NCI-H2196 treated with DMSO at 0.1 percent for 48 hours (cell line): ENCODE data around the gene SLC9A8.
A peak's percentile ranks its signal among the peaks of the same experiment; 100 is the strongest.
"Not testable (repeated sequence)": the region's sequence is repeated elsewhere in the genome, so short reads cannot be mapped to it uniquely, and the experiment has no call there.

ENCODE experiments used
- DNase-seq: peaks from one replicate; lab custom pipeline; 2025; ENCODE audit not compliant: unreplicated experiment; lab: John Stamatoyannopoulos, UW

Gene SLC9A8

GRCh38 chr20:49891476-49892110 is 79.0 kb downstream of the SLC9A8 start:
- DNase-seq, result no peak

- DNase-seq, result no peak
Observed at GRCh38 chr20:49892260-49892659, 79.6 kb downstream of the SLC9A8 start.

- no peak for DNase-seq
Observed at GRCh38 chr20:49892817-49893216, 80.2 kb downstream of the SLC9A8 start.

- no peak for DNase-seq
Observed at GRCh38 chr20:49893242-49894072, 80.8 kb downstream of the SLC9A8 start.

GRCh38 chr20:49894073-49894470 is 81.4 kb downstream of the SLC9A8 start:
- no peak for DNase-seq

GRCh38 chr20:49895474-49896093 is 83.0 kb downstream of the SLC9A8 start:
- DNase-seq, result not testable (repeated sequence)

GRCh38 chr20:49896204-49896603 is 83.6 kb downstream of the SLC9A8 start:
- no peak for DNase-seq

GRCh38 chr20:49899541-49900383 is 87.1 kb downstream of the SLC9A8 start:
- no peak for DNase-seq

GRCh38 chr20:49901588-49901987 is 89.0 kb downstream of the SLC9A8 start:
- peak; percentile 45 for DNase-seq

GRCh38 chr20:49904440-49905214 is 92.0 kb downstream of the SLC9A8 start:
- no peak for DNase-seq

GRCh38 chr20:49905415-49906091 is 92.9 kb downstream of the SLC9A8 start:
- DNase-seq, result no peak

- no peak for DNase-seq
Observed at GRCh38 chr20:49906101-49906604, 93.5 kb downstream of the SLC9A8 start.

- DNase-seq, result no peak
Observed at GRCh38 chr20:49906615-49907154, 94.1 kb downstream of the SLC9A8 start.

GRCh38 chr20:49907405-49908257 is 95.0 kb downstream of the SLC9A8 start:
- no peak for DNase-seq

GRCh38 chr20:49908258-49908565 is 95.6 kb downstream of the SLC9A8 start:
- no peak for DNase-seq

GRCh38 chr20:49909499-49910339 is 97.1 kb downstream of the SLC9A8 start:
- DNase-seq, result peak; percentile 64

- DNase-seq, result no peak
Observed at GRCh38 chr20:49910340-49910706, 97.7 kb downstream of the SLC9A8 start.
